Anterior cingulate cortex (tissue), 58 donors: ENCODE results near the gene MAP3K20.
"Not testable (repeated sequence)": the region's sequence is repeated elsewhere in the genome, so short reads cannot be mapped to it uniquely, and the experiment has no call there.

Experiments used
- DNase-seq, 58 donors: peaks; one replicate each; lab custom pipeline; 2025; lab: John Stamatoyannopoulos, UW

The MAP3K20 gene

GRCh38 chr2:173187941-173188788 lies 112.5 kb downstream of the MAP3K20 start:
- peak in 6 of 58 donors; percentile 0 to 16 (median 1) for DNase-seq

GRCh38 chr2:173191601-173192000 lies 116.0 kb downstream of the MAP3K20 start:
- DNase-seq = no peak

GRCh38 chr2:173192071-173192470 lies 116.4 kb downstream of the MAP3K20 start:
- no peak for DNase-seq

- DNase-seq = no peak
Observed at GRCh38 chr2:173193925-173194324, 118.3 kb downstream of the MAP3K20 start.

GRCh38 chr2:173195100-173195499 lies 119.5 kb downstream of the MAP3K20 start:
- no peak for DNase-seq

- DNase-seq = no peak
Observed at GRCh38 chr2:173196080-173196479, 120.4 kb downstream of the MAP3K20 start.

GRCh38 chr2:173196638-173197037 lies 121.0 kb downstream of the MAP3K20 start:
- DNase-seq = no peak

- no peak for DNase-seq
Observed at GRCh38 chr2:173198327-173198726, 122.7 kb downstream of the MAP3K20 start.

GRCh38 chr2:173199294-173199693 lies 123.6 kb downstream of the MAP3K20 start:
- DNase-seq = no peak

GRCh38 chr2:173202570-173202969 lies 126.9 kb downstream of the MAP3K20 start:
- DNase-seq = no peak

- DNase-seq = no peak
Observed at GRCh38 chr2:173204316-173204715, 128.7 kb downstream of the MAP3K20 start.

GRCh38 chr2:173205375-173205774 lies 129.7 kb downstream of the MAP3K20 start:
- DNase-seq = peak in 20 of 58 donors; percentile 6 to 46 (median 22)

- not testable (repeated sequence) for DNase-seq
Observed at GRCh38 chr2:173207124-173207523, 131.5 kb downstream of the MAP3K20 start.

- DNase-seq = peak in 39 of 58 donors; percentile 2 to 65 (median 27)
Observed at GRCh38 chr2:173210270-173211196, 134.9 kb downstream of the MAP3K20 start.

GRCh38 chr2:173213181-173213580 lies 137.5 kb downstream of the MAP3K20 start:
- no peak for DNase-seq

GRCh38 chr2:173214213-173214612 lies 138.6 kb downstream of the MAP3K20 start:
- no peak for DNase-seq

GRCh38 chr2:173215316-173215715 lies 139.7 kb downstream of the MAP3K20 start:
- no peak for DNase-seq

- no peak for DNase-seq
Observed at GRCh38 chr2:173216051-173216450, 140.4 kb downstream of the MAP3K20 start.

- no peak for DNase-seq
Observed at GRCh38 chr2:173216668-173217067, 141.0 kb downstream of the MAP3K20 start.

GRCh38 chr2:173217116-173217840 lies 141.6 kb downstream of the MAP3K20 start:
- peak in 3 of 58 donors; percentile 4 to 7 (median 7) for DNase-seq
